CD4-positive, alpha-beta T cell treated with Interleukin-21 for 1 hour (primary cell): ENCODE data around the gene CNTLN.
"Not testable (repeated sequence)": the region's sequence is repeated elsewhere in the genome, so short reads cannot be mapped to it uniquely, and the experiment has no call there.

ENCODE experiments used
- DNase-seq: peaks from one replicate; pipeline ENCODE4 v3.0.0-alpha.2; 2020

Gene CNTLN

DNA sequence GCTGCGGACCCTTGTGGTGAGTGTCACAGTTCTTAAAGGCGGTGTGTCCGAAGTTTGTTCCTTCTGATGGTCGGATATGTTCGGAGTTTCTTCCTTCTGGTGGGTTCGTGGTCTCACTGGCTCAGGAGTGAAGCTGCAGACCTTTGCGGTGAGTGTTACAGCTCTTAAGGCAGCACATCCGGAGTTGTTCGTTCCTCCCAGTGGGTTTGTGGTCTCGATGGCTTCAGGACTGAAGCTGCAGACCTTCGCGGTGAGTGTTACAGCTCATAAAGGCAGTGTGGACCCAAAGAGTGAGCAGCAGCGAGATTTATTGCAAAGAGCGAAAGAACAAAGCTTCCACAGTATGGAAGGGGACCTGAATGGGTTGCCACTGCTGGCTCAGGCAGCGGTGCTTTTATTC lies 42.7 kb downstream of the CNTLN start:
- DNase-seq: not testable (repeated sequence)

DNA sequence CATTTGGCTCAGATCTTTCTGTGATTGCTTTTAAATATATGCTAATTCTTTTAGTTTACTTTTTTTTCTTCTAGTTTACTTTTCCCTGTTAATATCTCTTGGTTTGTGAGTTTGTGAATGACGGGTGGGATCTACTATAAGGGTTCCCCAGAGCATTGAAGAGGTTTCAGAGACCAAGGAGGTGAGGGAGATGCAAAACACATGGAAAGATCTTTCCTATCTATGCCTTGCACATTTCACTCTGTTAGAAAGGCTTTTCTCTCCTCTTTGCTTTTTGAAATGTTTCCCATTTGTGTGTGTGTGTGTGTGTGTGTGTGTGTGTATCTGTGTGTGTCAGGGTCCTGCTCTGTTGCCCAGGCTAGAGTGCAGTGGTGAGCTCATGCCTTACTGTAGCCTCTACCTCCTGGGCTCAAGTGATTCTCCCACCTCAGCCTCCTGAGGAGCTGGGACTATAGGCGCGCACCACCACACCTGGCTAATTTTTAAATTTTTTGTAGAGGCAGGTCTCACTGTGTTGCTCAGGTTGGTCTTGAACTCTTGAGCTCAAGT lies 50.7 kb downstream of the CNTLN start:
- no peak for DNase-seq

DNA sequence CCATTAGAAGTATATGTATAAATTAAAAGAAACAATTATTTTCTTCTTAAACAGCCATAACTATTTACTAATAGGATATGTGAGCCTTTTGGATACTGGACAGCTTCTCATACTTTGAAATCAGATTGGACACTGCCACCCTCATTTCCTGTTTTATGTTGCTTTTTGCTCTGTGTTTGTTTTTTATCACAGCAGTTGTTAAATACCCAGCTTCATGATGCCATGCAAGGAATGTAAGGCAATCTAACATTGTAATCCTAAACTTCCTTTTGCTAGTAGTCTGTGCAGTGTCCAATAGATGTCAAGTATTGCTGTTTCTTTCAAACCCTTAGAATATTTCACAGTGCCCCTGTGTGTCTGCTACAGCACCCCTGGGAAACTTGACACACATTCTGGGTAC lies 56.2 kb downstream of the CNTLN start:
- DNase-seq: no peak

DNA sequence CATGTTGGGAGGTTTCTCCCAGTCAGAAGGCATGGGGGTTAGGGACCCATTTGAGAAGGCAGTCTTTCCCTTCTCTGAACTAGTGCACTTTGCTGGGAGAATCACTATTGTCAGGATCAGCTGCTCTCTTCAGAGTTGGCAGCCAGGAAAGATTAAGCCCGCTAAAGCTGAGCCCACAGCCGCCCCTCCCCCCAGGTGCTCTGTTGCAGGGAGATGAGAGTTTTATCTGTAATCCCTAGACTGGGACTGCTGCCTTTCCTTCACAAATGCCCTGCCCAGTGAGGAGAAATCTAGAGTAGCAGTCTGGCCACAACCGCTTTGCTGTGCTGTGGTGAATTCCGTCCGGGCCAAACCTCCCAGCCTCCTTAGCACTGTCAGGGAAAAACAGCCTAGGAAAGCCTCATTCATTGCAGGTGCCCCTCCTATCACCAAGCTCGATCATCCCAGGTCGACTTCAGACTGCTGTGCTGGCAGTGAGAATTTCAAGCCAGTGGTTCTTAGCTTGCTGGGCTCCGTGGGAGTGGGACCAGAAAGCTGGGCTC lies 69.8 kb downstream of the CNTLN start:
- no peak for DNase-seq

DNA sequence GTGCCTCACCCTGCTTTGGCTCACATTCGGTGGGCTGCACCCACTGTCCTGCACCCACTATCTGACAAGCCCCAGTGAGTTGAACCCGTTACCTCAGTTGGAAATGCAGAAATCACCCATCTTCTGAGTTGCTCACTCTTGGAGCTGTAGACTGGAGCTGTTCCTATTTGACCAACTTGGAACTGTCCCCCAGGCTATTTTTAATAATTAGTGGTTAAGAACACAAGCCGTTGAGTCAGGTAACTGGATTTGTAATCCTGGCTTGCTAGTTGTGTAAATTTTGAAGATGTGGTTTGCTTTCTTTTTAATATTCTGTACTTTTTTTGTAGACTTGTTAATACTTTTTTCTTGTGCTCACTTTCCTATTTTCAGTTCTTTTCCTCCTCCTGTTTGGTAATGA lies 81.2 kb downstream of the CNTLN start:
- DNase-seq: no peak

DNA sequence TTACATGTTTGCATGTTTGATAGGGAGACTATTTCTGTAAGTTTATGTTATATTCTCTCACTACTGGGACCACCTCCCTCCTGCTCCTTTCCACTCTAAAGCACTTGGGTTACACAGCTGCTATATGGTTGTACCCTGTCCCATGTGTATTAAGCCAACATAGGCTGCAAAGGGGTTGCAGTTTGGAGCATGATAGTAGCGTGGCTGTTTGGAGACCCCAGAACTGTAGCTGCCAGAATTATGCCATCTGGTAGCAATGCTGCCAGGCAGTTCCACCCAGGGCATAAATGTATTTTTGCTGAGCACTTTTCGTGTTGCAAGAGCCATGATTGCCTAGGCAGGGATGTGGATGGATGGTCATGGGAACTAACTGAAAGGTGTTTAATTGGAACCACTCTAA lies 81.8 kb downstream of the CNTLN start:
- no peak for DNase-seq

DNA sequence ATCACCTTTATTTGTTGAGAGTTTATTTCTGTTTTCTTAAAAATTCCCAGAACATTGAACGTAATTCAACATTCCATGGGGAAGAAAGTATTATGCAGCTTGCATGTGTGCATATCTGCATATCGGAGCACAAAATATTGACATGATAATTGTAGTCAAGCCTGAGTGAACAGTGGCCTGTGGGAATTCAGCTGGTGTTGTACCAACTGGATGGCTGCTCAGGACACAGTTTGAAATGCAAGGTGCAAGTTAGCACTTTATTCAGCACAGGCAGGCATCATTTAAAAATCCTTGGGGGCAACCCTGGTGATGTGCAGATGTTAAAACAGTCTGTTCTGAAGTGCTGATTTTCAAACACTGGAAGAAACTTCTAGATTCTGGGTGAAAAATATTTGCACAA lies 82.4 kb downstream of the CNTLN start:
- DNase-seq: no peak

DNA sequence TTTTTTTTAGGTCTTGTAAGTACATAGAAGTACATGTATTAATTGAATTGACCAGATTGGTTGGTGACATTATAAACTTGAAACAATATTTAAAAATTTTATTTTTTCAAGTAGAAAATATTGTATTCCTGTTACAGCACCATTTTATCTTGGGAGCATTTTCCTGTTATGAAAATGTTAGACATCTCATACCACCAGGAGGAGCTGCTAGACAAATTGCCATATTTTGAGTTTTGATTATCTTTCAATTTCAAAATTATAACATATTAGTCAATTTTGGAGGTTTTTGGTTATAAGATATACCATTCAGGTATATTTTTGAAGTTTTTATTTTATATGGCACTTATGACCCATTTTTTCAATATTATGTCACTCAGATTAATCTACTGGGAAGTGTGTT lies 84.4 kb downstream of the CNTLN start:
- DNase-seq: no peak

DNA sequence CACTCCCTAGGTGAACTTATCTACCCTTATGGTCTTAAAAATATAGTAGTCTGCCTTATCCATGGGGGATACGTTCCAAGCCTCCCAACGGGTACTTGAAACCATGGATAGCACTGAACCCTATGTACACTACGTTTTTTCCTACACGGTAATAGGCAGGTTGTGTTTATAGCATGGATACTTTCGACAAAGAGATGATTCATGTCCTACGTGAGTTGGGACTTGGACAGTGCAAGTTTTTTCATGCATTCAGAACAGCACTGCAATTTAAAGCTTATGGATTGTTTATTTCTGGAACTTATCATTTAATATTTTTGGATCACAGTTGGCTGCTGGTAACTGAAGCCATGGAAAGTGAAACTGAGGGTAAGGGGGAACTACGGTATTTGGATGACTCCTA lies 88.1 kb downstream of the CNTLN start:
- DNase-seq: no peak

DNA sequence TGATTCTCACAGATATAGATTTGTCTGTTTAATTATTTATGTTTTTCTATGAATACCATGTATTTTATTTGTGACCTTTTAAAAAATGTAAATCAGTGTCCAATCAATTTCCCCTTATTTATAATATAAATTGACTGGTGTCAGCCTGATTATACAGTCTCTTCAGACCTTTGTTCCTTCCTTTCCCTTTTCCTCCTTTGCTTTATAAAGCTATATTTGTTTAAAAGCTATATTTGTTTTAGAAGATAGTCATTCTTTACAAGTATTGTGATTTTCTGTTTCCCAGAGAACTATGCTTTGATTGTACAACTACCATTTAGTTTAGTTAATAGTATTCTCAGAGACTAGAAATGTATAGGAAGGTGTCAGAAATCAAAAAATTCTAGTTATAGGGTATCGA lies 90.6 kb downstream of the CNTLN start:
- no peak for DNase-seq

DNA sequence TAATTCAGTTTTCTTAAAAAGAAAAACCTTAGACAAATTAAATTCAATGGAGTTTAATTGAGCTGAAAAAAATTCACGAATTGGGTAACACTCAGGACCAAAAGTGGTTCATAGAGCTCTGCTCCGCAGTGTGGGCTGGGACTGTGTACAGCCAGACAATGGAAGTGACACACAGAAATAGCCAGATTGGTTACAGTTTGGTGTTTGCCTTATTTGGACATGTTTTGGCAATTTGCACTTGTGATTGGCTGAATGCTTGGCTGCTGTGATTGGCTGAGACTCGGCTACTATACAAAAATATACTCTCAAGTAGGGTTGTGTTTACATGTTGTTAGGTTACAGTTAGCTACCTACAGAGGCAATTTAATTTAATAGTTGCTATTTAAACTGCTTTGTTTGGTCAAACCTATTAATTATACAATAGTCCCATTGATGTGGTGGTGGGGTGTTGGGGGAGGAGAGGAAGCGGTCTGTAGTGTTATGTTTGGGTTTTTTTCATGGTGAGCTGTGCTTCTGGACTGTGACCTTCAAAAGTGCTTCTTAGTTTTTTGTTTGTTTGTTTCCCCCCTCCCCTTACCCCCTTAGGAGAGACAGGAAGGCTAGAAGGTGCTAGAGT lies 95.2 kb downstream of the CNTLN start:
- no peak for DNase-seq

DNA sequence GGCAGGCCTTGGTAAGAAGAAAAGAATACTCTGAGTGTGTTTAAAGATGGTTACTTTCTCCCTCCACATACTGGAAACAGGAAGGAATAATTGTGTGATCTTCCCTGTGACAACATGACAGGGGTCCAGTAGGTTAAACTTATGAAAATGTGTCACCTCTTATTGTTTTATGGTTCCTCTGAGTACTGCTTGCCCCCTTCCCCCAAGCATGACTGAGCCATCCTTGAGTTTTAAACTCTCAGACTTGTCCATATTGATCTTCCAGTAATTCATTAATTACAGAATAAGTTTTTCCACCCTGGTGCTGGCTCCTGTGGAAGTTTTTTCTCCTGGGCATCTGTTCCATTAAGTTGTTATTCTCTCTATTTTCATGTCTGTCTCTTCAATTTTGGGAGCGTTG lies 95.8 kb downstream of the CNTLN start:
- no peak for DNase-seq

DNA sequence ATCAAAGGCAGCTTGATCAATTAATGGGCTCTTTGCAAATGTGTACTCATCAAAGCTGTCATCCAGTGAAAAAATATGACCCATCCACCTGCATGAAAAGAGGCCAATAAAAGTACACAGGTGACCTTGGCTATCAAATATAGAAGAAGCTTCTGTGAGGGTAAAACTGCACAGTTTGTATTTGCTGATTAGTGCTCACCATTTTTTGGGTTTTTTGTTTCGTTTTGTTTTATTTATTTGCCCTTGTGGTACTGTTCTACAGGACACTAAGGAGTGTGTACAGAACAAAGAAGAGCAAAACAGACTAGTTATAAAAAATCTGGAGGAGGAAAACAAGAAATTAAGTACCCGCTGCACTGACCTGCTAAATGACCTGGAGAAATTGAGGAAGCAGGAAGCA lies 101.3 kb downstream of the CNTLN start:
- no peak for DNase-seq

DNA sequence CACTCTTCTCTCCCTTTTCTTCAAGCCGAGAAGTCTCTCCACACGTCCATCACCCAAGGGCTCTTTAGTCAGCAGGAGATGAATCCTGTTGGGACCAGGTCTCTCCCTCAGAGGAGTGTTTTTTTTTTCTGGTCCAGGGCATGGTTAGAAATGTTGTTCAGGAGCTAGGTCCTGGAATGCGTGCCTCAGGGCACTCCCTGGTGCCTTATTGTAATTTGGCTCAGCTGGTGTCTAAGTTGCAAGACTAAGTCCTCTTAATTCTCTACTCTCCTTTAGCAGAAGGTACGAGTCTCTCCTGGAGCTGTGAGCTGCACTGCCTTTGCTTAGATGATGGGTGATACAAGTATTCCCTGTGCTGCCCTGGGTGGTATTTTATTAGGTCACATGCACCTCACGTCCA lies 111.9 kb downstream of the CNTLN start:
- no peak for DNase-seq

DNA sequence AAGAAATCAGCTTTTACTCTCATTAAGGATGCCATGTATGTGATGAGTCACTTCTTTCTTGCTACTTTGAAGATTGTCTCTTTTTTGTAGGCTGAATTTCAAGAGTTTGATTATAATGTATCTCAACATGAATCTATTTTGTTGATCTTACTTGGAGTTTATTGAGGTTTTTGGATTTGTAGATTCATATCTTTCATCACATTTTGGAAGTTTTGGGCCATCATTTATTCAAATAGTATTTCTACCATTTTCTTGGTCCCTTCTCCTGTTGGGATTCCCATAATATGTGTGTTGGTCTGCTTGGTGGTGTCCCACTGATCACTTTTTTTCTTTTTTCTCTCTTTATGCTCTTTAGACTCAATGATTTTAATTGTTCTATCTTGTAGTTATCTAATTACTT lies 116.3 kb downstream of the CNTLN start:
- DNase-seq: no peak

DNA sequence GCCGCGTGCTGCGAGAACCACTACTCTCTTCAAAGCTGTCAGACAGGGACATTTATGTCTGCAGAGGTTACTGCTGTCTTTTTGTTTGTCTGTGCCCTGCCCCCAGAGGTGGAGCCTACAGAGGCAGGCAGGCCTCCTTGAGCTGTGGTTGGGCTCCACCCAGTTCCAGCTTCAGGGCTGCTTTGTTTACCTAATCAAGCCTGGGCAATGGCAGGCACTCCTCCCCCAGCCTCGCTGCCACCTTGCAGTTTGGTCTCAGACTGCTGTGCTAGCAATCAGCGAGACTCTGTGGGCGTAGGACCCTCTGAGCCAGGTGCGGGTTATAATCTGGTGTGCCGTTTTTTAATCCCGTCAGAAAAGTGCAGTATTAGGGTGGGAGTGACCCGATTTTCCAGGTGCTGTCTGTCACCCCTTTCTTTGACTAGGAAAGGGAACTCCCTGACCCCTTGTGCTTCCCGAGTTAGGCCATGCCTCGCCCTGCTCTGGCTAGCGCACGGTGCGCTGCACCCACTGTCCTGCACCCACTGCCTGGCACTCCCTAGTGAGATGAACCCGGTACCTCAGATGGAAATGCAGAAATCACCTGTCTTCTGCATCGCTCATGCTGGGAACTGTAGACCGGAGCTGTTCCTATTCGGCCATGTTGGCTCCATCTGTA lies 133.8 kb downstream of the CNTLN start:
- not testable (repeated sequence) for DNase-seq

DNA sequence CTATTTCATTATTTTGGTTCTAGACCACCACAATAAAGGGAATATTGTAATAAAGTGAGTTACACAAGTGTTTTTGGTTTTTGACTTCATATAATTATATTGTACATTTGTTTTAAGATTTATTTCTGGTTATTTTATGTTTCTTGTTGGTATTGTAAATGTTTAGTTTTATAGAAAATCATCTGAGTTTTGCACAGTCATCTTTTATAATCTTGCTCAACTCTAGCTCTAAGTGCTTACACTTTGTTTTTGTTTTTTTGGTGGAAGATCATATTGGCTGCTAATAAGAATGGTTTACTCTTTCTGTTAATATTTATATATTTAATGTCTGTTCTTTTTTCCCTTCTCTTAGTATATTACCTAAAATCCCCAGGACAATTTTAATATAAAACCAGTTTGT lies 135.0 kb downstream of the CNTLN start:
- DNase-seq: no peak

DNA sequence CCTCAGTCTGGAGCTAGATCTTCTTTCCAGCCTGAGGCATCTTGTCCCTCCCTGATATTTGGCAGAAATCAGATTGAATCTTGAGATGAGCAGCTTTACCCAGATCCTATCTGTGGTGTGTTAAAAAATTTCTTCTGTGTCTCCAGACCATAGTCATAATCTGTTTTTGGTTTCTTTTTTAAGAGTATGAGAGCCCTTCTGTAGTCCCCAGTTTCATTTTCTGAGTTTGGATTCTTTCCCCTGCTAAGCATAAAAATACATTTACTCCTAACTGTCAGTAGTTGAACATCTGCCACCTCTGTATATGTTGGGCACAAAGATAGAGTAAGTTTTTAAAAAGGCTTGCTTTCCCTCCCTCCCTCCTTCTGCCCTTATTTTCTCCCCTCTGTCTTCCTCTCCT lies 137.7 kb downstream of the CNTLN start:
- DNase-seq: no peak

DNA sequence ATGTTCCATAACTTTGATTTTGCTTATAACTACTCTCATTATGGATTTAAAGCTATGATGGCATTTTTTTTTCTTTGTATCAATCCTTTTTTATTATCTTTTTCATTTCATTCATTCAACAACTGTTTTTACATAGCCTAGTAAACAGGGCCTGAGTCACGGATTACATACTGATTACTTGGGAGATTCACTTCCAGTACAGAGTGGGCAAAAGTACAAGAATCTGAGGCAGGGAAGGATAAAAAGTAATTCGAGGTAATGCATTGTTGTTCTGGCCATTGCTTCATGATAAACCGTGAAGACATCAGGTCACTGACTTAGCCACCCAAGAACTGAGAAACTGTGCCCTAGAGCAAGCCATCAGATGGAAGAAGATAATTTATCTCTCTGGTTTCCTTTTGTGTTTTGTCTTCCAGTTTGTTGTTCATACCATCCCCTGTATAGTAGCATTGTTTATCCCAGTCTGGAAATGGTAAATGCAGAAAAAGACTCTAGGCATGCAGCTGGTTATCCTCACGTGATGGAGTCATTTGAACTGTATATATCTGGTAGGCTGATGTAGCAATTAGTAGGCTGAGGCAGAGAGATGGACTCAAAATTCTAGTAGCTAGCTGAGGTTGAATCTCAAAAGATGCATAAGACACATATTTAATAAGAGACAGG lies 145.6 kb downstream of the CNTLN start:
- no peak for DNase-seq

DNA sequence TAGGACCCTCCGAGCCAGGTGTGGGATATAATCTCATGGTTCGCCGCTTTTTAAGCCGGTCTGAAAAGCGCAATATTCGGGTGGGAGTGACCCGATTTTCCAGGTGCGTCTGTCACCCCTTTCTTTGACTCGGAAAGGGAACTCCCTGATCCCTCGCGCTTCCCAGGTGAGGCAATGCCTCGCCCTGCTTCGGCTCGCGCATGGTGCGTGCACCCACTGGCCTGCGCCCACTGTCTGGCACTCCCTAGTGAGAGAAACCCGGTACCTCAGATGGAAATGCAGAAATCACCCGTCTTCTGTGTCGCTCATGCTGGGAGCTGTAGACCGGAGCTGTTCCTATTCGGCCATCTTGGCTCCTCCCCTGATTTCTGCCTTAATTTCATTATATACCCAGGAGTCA lies 155.8 kb downstream of the CNTLN start:
- not testable (repeated sequence) for DNase-seq

DNA sequence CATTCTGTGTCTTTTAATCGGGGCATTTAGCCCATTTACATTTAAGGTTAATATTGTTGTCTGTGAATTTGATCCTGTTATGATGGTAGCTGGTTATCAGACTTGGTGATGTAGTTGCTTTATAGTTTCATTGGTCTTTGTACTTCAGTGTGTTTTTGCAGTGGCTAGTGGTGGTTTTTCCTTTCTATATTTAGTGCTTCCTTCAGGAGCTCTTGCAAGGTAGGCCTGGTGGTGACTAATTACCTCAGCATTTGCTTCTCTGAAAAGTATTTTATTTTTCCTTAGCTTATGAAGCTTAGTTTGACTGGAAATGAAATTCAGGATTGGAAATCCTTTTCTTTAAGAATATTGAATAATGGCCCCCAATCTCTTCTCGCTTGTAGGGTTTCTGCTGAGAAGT lies 156.9 kb downstream of the CNTLN start:
- no peak for DNase-seq

DNA sequence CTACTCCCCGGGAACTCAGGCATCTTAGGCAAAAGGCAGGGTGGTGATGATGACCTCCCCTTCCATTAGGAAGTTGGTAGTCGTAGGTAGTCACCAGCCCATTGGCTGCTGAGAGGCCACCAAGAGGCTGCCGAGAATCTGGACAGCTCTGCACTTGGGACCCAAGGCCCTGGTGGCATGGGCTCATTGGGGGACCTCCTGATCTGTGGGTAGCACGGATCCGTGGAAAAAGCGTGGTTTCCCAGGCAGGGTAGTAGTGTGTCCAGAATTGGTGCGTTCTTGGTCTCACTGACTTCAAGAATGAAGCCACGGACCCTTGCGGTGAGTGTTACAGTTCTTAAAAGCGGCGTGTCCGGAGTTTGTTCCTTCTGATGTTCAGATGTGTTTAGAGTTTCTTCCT lies 158.8 kb downstream of the CNTLN start:
- DNase-seq: no peak

DNA sequence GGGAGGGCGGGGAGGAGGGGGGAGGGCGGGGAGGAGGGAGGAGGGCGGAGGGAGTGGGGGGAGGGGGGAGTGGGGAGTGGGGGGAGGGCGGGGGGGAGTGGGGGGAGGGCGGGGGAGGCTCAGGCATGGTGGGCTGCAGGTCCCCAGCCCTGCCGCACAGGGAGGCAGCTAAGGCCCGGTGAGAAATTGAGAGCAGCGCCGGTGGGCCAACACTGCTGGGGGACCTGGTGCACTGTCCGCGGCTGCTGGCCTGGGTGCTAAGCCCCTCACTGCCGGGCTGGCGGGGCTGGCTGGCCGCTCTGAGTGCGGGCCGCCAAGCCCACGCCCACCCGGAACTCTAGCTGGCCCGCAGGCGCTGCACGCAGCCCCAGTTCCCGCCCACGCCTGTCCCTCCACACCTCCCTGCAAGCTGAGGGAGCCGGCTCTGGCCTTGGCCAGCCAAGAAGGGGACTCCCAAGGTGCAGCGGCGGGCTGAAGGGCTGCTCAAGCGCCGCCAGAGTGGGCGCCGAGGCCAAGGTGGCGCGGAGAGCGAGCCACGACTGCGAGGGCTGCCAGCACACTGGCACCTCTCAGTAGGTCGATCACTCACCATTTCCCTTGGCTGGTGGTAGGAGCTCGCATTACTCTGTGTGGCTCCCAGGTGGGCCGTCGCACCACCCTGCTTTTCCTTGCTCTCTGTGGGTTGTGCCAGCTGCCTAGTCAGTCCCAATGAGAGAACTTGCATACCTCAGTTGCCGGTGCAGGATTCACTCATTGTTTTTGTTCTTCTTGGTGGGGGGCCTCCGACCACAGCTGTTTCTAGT lies 160.2 kb downstream of the CNTLN start:
- no peak for DNase-seq
